HG03196 (cell line): ENCODE measurements around the gene EFHC2.
"Not testable (repeated sequence)": the region's sequence is repeated elsewhere in the genome, so short reads cannot be mapped to it uniquely, and the experiment has no call there.

Source experiments
- ATAC-seq: cut with Tn5 transposase; IDR thresholded peaks from one replicate; pipeline ENCODE4 v1.9.1; 2021; ENCODE audit not compliant: unreplicated experiment

The EFHC2 gene

DNA sequence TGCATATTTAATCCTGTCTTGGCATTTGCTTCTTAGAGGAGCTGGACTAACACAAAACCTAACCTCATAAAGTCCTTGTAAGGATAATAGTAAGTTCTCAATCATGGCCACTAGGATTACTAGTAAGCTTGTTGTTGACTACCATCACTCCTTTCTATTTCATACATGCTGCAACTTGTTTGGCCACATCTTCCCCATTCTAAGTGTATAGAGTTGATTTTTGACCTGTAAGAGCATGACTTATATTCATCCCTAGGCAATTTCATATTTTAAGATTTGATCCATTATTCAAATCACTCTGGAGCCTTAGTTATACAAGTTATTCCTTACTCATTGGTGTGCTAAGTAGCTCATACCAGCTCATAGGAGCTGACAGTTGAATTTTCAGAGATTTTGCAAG lies 109.4 kb downstream of the EFHC2 start:
- no peak for ATAC-seq

DNA sequence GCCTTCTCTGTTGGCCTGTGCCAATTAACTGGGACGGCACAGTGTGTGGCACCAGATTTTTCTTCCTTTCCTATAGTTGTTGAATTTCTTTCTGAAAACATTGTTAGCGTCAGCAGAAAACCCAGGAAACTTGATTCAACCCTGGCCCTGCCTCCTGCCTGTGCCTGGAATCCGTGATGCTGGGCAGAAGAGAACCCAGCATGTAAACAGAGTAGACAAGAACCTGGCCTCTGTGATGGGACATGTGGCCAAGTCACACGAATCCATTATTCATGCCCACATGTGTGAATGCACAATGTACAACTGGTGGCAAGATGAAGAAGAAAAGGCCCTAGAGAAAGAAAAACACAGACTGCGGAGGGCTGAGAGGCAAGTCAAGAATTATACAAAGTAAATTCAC lies 111.4 kb downstream of the EFHC2 start:
- no peak for ATAC-seq

DNA sequence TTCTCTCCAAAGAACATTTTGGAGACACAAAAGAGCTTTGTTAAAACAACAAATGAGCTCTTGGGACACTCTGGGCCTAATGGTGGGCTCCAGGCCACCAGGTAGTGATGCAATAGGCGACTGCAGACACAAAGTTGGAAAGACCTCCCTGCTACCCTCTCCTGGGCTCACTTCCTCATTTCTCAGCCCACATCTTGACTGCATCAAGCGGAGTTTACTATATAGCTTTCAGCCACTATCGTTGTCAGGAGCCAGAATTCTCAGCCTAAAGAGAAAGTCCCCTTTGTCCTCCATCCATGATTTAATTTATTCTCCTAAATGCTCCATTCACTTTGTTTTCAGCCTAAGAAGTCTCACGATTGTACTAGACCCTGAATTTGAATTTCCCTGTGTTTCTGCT lies 114.9 kb downstream of the EFHC2 start:
- no peak for ATAC-seq

DNA sequence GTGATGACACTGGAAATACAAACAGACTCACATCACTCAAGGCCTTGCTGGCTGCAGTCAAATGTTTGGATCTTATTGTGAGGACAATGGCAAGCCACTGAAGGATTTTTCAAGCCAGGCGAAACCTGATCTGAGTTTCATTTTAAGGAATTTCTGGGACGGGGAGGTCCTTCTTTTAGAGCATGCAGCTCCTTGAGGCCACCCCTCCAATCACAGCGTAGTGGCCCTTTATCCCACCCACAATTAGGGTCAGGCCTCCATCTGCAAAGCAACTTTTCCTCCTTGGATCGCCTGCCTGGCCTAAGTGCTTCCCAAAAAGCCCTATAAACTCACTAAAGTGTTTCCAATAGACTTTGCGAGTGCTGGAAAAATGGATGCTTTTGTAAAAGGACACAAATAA lies 115.5 kb downstream of the EFHC2 start:
- ATAC-seq = no peak

DNA sequence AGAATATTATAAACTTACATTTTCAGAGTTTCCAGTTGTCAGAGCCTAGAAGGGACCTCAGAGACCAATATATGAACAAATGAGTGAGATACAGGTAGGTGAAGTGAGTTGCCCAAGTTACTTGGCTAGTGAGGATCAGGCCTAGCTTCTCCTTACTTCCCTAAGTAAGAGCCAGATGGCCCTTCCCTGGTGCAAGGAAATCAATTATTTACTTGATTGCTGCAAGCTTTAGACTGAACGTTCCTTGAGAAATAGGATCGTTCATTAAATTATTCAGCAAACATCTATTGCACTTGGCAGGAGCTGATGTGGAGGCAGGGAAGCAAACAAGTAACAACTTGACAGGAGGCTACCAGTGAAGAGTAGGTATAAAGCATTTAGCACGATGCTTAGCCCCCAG lies 117.8 kb downstream of the EFHC2 start:
- ATAC-seq = no peak

DNA sequence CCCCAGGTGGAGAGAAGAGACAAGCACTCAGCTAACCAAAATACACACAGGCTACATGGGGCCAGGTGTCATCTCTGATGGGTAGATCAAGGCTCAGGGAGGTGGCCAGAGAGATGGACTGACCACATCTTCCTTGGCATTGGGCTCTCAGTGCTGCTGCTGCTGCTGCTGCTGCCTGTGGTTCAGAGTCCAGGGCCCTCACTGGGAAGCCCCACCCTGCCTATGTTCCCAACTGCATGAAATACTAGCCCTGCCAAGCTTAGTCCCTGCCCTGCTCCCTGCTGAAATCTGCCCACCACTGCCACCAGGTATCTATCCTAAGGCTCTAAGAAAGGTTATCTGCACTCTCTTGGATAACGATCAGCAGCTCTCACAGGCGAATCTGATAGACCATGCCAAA lies 118.7 kb downstream of the EFHC2 start:
- no peak for ATAC-seq

DNA sequence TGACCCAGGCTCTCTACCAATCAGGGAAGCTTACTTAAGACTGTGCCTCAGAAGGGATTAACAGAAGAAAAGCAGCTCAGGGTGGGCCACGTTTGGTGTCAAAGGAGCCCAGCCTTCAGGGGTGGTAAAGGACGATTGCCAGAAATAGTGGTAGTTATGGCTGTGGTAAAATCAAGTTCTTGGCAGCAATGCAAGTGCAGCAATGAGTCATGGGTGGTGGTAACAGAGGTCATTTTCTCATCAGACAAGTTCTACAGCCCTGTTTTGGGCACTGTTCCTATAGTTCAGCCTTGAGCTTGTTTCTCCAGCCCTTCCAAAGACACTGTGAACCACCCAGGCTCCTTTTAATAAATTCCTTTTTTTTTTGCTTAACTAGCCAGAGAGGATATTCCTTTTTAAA lies 120.3 kb downstream of the EFHC2 start:
- no peak for ATAC-seq

DNA sequence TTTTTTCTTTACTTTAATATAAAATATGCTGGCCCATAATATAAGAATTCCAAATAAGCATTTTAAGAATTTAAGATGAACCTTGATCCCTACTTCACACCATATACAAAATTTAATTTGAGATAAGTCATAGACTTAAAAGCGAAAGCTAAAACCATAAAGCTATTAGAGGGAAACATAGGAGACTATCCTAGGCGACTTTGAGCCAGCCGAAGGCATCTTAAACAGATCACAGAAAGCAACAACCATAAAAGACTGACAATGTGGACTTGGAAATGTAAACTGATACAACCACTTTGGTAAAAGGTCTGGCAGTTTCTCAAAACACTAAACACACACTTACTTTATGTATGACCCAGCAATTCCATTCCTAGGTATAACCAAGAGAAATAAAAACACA lies 125.0 kb downstream of the EFHC2 start:
- ATAC-seq = no peak

DNA sequence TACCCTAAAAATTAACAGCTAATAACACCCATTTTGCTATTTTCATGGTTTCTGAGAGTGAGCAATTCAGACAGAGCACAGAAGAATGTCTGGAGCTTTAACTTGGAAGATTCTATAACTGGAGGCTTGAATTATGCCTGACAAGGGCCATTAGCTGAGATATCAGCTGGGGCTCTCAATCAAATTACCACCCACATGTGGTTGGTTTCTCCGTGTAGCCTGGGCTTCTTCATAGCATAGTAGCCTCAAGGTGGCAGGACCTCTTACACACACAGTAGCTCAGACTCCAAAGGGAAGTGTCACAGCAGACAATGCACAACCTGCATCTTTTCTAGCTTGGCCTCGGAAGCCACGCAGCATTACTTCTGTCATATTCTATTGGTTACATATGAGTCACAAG lies 127.3 kb downstream of the EFHC2 start:
- no peak for ATAC-seq

DNA sequence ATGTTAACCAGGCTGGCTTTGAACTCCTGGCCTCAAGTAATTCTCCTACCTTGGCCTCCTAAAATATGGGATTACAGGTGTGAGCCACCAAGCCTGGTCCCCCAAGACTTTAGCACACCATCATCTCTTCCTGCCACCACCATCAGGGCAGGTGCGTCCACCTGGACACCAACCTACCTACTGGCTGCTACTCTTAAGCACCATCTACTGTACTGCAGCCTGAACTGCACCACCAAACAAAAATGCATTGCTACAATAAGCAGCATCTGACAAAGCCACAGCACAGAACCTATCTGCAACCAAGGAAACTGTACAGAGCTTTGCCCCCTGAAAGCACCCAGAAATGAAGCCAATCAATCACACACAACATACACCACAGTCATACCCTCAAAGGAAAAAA lies 139.7 kb downstream of the EFHC2 start:
- ATAC-seq = no peak

DNA sequence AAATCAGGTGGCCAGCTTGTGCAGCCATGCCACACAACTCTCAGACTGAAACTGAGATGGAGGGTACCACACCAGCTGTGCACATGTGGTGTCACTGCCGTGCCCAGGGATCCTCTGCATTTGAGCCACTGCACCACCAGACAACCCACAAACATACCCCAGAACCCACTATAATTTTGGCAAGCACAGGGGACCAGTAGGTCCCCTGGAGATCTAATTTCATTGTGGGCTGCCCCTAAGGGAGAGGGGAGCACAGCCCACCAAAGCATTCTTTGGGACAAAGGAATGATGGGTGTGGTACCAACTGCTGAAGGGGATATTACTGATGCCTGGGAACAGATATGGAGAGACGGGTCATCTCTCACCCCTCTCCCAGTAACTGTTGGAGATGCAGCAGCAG lies 140.9 kb downstream of the EFHC2 start:
- ATAC-seq = no peak

DNA sequence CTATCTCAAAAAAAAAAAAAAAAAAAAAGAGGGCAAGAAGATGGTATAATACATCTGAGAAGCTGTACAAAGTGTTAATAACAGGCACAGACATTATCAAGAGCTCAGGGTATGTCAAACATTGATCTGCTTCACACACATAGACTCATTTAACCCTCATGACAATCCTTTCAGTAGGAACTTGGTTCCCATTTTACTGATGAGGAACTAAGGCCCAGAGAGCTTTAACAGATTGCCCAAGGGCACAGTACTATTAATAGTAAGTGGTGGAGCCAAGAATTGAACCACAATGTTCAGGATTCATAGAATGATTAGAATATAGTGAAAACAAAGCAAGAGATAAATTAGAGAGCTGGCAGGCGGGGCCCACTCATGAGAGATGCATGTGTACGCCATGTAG lies 154.4 kb downstream of the EFHC2 start:
- no peak for ATAC-seq

DNA sequence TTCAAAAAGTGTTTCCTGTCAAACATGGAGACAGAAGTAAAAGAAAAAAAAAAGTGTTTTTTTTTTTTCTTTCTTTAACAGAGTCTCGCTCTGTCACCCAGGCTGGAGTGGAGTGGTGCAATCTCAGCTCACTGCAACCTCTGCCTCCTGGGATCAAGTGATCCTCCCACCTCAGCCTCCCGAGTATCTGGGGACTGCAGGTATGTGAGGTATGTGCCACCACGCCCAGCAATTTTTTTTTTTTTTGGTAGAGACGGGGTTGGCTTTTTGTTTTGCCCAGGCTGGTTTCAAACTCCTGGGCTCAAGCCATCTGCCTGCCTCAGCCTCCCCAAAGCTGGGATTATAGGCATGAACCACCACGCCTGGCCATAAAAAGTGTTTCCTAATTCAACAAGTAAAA lies 155.6 kb downstream of the EFHC2 start:
- not testable (repeated sequence) for ATAC-seq

DNA sequence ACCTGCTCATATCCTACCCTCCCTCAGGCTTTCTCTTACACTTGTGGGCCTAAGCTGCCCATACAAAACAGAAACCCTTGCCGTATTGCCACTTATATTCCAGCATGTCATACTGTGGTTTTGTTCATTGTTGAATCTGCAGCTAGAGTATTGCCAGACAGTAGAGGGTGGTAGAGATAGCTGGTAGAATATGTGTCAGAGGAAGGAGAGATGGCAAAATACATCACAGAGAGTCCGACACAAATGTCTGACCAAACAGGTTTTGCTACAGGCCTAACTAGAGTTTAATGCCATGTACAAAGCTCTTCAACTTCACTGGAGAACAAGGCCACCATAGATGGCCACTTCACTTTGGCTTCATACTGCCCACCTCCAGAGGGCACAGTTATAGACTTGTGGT lies 160.1 kb downstream of the EFHC2 start:
- no peak for ATAC-seq

DNA sequence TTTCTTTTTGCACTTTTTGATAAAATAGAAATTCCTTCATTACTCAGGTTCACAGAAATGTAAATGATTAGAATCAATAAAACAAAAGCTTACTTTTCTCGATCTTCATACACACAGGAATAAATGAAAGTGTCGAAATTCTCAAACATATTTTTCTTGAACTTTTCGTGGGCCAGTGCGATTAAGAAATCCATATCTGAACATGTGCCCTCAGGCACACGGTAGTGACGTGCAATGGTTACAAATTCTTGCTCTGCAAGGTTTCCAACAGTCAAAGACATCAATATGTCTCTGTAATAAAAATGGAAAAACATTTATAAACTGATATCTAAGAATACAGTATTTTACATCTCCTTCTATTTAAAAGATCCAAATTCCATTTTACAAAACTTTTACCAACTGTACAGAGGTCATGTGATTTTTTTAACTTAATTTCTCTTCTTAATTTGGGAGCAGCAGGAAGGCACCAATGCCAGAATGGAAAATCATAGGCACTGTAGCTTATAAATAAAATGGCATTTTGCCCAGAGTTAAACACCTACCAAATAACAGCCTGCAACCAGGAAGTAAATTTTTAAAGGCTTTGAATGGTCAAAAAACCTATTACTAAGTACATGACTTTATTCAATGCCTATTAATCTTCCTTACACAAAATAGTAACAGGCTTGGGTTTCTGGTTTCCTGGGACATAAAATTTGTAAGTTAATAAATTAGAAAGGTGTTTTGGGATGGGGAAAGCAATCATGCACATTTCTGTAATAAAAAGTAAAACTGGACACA lies 165.0 kb downstream of the EFHC2 start:
- ATAC-seq = no peak

DNA sequence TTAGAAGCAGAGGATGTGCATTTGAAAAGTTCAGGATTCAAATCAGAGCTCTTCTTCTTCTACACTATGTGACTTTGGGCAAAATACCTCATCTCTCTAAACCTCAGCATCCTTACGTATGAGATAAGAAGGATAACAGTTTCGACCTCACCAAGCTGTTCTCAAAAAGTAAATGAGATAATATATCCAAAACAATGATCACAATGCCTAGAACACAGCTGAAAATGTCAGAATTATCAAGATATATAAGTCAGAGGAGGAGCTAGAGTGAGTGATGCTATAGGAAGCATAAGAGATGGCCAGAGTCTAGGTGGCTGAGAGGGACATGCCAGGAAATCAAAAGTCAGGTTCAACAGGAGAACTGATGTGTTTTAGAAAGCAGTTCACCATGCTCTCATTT lies 168.0 kb downstream of the EFHC2 start:
- ATAC-seq = no peak

DNA sequence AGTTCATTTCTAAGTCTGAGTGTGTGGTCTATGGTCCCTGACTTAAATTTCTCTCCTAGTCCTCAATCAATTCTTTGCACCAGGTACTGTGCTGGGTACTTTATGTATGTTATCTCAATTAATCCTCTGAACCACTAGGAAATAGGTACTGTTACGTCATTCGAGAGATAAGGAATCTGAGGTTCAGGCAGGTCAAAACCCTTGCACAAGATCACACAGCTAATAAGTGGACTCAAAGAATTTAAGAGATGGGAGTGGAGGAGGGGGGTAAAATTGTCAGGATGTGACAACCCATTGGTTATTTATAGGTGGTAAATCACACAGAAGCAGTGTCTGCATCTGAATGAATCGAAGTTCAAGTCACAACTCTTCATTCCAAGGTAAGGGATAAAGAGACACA lies 169.4 kb downstream of the EFHC2 start:
- no peak for ATAC-seq

DNA sequence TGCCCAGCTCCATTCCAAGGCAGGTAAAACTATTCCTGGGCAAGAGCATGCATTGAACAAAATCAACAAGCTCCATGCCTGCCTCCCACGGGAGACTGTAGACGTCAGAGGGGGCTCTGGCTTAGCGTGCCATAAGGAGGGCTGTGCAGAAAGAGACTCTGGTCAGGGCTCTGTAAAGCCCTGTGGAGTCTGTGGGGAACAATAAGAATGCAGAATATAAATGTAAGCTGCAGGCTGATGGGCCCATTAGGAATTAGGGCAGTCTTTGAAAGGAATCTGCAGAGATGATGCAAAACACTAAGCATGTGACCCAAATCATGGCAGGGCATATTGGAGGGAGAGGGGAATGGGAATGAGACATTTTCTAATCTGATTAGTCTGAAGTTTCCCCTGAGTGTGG lies 170.3 kb downstream of the EFHC2 start:
- ATAC-seq = no peak

DNA sequence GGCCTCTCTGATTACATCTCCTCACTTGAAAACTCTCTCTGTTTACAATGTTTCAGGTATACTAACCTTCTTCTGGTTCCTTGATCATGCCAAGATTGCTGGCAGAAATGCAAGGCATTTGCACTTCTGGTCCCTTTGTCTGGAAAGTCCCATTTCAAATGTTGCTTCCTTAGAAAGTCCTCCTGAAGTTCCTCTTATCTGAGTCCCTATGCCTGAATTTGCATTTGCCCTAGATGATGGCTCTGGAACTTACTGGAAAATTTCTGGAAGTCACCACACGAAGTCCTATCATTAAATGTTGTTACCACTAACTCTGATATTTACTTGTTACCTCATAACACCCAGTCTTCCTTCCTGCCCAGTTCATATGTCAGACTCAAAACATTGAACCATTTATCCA lies 176.4 kb downstream of the EFHC2 start:
- no peak for ATAC-seq

DNA sequence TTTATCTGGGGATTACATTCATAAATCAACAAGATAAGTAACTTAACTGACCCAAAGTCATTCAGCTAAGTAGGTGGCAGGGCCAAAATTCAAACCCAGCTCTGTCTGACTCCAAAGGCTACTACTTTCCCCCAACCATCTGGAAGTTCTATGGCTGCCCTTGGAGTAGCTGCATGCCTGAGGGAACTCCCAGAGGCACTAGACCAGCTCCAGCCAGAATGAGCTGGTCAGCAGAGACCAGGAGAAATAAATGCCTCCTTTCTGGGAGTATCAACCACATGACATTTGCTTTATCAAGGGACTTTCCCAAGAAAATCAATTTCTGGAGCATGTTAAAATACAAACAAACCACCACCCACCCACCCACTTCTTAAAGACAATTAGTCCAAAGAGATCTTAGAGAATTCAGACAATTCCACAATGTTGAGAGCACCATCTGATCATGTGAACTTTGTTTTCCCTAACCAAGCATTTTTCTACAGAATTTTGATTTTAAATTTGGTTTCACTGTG lies 180.5 kb downstream of the EFHC2 start:
- ATAC-seq = no peak

DNA sequence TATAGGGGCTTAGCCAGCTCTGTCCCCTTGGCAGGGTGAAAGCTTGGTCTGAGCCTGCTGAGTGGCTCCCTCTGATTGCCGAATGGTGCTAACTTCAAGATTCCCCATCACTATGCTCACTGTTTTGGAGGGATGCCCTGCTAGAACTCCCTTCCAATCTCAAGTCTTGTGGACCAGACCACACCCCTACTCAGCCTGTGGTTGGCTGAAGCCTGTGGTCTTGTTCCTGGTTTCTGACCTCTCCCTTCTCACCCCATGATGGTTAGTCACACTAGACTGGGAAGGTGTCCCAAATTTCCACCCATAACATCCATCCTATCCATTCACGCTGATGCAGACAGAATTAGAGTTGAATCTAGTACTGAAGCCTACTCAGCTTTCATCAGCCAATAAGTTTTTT lies 185.6 kb downstream of the EFHC2 start:
- ATAC-seq = no peak

DNA sequence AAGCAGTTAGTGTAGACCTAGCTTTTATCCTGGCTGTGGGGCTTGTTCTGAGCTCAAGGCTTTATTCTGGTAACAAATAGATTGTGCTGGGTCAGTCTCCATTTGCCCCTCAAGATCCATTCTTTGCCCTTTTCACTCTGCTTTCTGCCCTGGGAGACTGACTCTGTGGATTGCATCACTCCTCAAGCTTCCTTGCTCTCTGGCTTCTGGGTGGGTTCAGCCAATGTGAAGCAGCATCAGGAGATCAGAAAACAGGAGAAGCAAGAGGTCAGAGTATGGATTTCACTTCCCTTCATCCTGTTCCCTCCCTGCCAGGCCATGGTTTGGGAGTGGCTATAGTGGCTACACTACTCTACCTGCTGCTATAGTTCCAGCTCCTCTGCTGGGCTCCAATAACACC lies 186.2 kb downstream of the EFHC2 start:
- no peak for ATAC-seq

DNA sequence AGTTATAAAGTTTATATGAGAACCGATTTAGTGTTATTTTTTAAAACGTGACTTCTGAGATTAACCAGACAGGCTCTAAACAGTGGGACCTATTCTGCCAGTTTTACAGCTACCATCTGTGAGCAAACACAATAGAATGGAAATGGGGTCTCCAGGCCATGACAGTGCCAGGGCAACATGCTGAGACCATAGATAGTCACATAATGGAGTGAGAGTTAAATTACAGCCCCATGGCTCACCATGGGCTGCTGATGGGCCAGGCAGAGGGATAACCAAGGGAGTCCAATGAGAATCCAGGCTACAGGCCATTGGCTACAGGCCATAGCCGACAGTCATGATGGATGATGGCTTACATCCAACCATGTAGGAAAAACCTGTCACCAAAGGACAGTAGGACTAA lies 186.7 kb downstream of the EFHC2 start:
- no peak for ATAC-seq
